Measurements from ENCODE around the gene VWF.
"Not testable (repeated sequence)": the region's sequence is repeated elsewhere in the genome, so short reads cannot be mapped to it uniquely, and the experiment has no call there.

Gene VWF

GRCh38 chr12:6159166-6160011 lies 34.9 kb upstream of the VWF start:
- H3K36me3 ChIP-seq (ENCODE audit: control insufficient read depth in 1 of 2, insufficient read depth in 2 of 2, low read length in 2 of 2); H3K4me3 ChIP-seq (ENCODE audit: low read depth in 1 of 2, low read length in 2 of 2); H3K9me3 ChIP-seq (ENCODE audit: control insufficient read depth in 1 of 2, low read length in 2 of 2); H3K27ac ChIP-seq (ENCODE audit: low read length); H3K4me1 ChIP-seq (ENCODE audit: control insufficient read depth in 1 of 2, insufficient read depth in 2 of 2, low read length in 2 of 2); H3K27me3 ChIP-seq (ENCODE audit: low read depth, low read length): not testable (repeated sequence)

GRCh38 chr12:6158749-6159148 lies 34.3 kb upstream of the VWF start:
- H3K27ac ChIP-seq (ENCODE audit: low read length) = no peak overlapping the region

GRCh38 chr12:6158255-6158654 lies 33.8 kb upstream of the VWF start:
- Histone ChIP-seq H3K27me3 (ENCODE audit: low read depth, low read length) (no peaks in the 10 kb centered on the region), H3K36me3 (ENCODE audit: control insufficient read depth in 1 of 2, insufficient read depth in 2 of 2, low read length in 2 of 2) (no peaks in the 10 kb centered on the region), H3K27ac (ENCODE audit: low read length) (no peak overlapping the region), H3K4me3 (ENCODE audit: low read depth in 1 of 2, low read length in 2 of 2) (no peak overlapping the region), H3K9me3 (ENCODE audit: control insufficient read depth in 1 of 2, low read length in 2 of 2) (no peaks in the 10 kb centered on the region), H3K4me1 (ENCODE audit: control insufficient read depth in 1 of 2, insufficient read depth in 2 of 2, low read length in 2 of 2) (peaks cover 0 to 7% of the 10 kb centered on the region in 2 donors)

More at GRCh38 chr12:6158749-6159148, 34.3 kb upstream of the VWF start:
- no peak overlapping the region for H3K4me3 ChIP-seq (ENCODE audit: low read depth in 1 of 2, low read length in 2 of 2)
- H3K36me3 ChIP-seq (ENCODE audit: control insufficient read depth in 1 of 2, insufficient read depth in 2 of 2, low read length in 2 of 2) = no peaks in the 10 kb centered on the region
- no peaks in the 10 kb centered on the region for H3K9me3 ChIP-seq (ENCODE audit: control insufficient read depth in 1 of 2, low read length in 2 of 2)
- peaks cover 0 to 7% of the 10 kb centered on the region in 2 donors for H3K4me1 ChIP-seq (ENCODE audit: control insufficient read depth in 1 of 2, insufficient read depth in 2 of 2, low read length in 2 of 2)
- no peaks in the 10 kb centered on the region for H3K27me3 ChIP-seq (ENCODE audit: low read depth, low read length)

- H3K27ac ChIP-seq (ENCODE audit: low read length) = no peak overlapping the region
- H3K36me3 ChIP-seq (ENCODE audit: control insufficient read depth in 1 of 2, insufficient read depth in 2 of 2, low read length in 2 of 2) = no peaks in the 10 kb centered on the region
- H3K4me1 ChIP-seq (ENCODE audit: control insufficient read depth in 1 of 2, insufficient read depth in 2 of 2, low read length in 2 of 2) = peaks cover 0 to 7% of the 10 kb centered on the region in 2 donors
- H3K4me3 ChIP-seq (ENCODE audit: low read depth in 1 of 2, low read length in 2 of 2) = no peak overlapping the region
- no peaks in the 10 kb centered on the region for H3K27me3 ChIP-seq (ENCODE audit: low read depth, low read length)
- no peaks in the 10 kb centered on the region for H3K9me3 ChIP-seq (ENCODE audit: control insufficient read depth in 1 of 2, low read length in 2 of 2)
Observed at GRCh38 chr12:6157482-6157881, 33.0 kb upstream of the VWF start.

GRCh38 chr12:6154730-6155459 lies 30.4 kb upstream of the VWF start:
- no peaks in the 10 kb centered on the region for H3K27me3 ChIP-seq (ENCODE audit: low read depth, low read length)
- H3K4me3 ChIP-seq (ENCODE audit: low read depth in 1 of 2, low read length in 2 of 2) = no peak overlapping the region
- H3K27ac ChIP-seq (ENCODE audit: low read length) = no peak overlapping the region
- no peaks in the 10 kb centered on the region for H3K9me3 ChIP-seq (ENCODE audit: control insufficient read depth in 1 of 2, low read length in 2 of 2)
- no peaks in the 10 kb centered on the region for H3K4me1 ChIP-seq (ENCODE audit: control insufficient read depth in 1 of 2, insufficient read depth in 2 of 2, low read length in 2 of 2)
- H3K36me3 ChIP-seq (ENCODE audit: control insufficient read depth in 1 of 2, insufficient read depth in 2 of 2, low read length in 2 of 2) = no peaks in the 10 kb centered on the region

GRCh38 chr12:6148722-6149121 lies 24.3 kb upstream of the VWF start:
- not testable (repeated sequence) for H3K27ac ChIP-seq (ENCODE audit: low read length); H3K36me3 ChIP-seq (ENCODE audit: control insufficient read depth in 1 of 2, insufficient read depth in 2 of 2, low read length in 2 of 2); H3K4me1 ChIP-seq (ENCODE audit: control insufficient read depth in 1 of 2, insufficient read depth in 2 of 2, low read length in 2 of 2); H3K4me3 ChIP-seq (ENCODE audit: low read depth in 1 of 2, low read length in 2 of 2); H3K27me3 ChIP-seq (ENCODE audit: low read depth, low read length); H3K9me3 ChIP-seq (ENCODE audit: control insufficient read depth in 1 of 2, low read length in 2 of 2)

GRCh38 chr12:6148061-6148460 lies 23.6 kb upstream of the VWF start:
- Histone ChIP-seq H3K4me1 (ENCODE audit: control insufficient read depth in 1 of 2, insufficient read depth in 2 of 2, low read length in 2 of 2) (no peaks in the 10 kb centered on the region), H3K9me3 (ENCODE audit: control insufficient read depth in 1 of 2, low read length in 2 of 2) (no peaks in the 10 kb centered on the region), H3K27me3 (ENCODE audit: low read depth, low read length) (no peaks in the 10 kb centered on the region), H3K27ac (ENCODE audit: low read length) (no peak overlapping the region), H3K36me3 (ENCODE audit: control insufficient read depth in 1 of 2, insufficient read depth in 2 of 2, low read length in 2 of 2) (no peaks in the 10 kb centered on the region), H3K4me3 (ENCODE audit: low read depth in 1 of 2, low read length in 2 of 2) (no peak overlapping the region)

- H3K36me3 ChIP-seq (ENCODE audit: control insufficient read depth in 1 of 2, insufficient read depth in 2 of 2, low read length in 2 of 2) = no peaks in the 10 kb centered on the region
- H3K27ac ChIP-seq (ENCODE audit: low read length) = no peak overlapping the region
- H3K4me3 ChIP-seq (ENCODE audit: low read depth in 1 of 2, low read length in 2 of 2) = no peak overlapping the region
- no peaks in the 10 kb centered on the region for H3K27me3 ChIP-seq (ENCODE audit: low read depth, low read length)
- no peaks in the 10 kb centered on the region for H3K4me1 ChIP-seq (ENCODE audit: control insufficient read depth in 1 of 2, insufficient read depth in 2 of 2, low read length in 2 of 2)
- no peaks in the 10 kb centered on the region for H3K9me3 ChIP-seq (ENCODE audit: control insufficient read depth in 1 of 2, low read length in 2 of 2)
Observed at GRCh38 chr12:6146951-6147350, 22.5 kb upstream of the VWF start.

- no peaks in the 10 kb centered on the region for H3K4me1 ChIP-seq (ENCODE audit: control insufficient read depth in 1 of 2, insufficient read depth in 2 of 2, low read length in 2 of 2)
- no peaks in the 10 kb centered on the region for H3K9me3 ChIP-seq (ENCODE audit: control insufficient read depth in 1 of 2, low read length in 2 of 2)
- H3K27me3 ChIP-seq (ENCODE audit: low read depth, low read length) = no peaks in the 10 kb centered on the region
- no peak overlapping the region for H3K27ac ChIP-seq (ENCODE audit: low read length)
- no peak overlapping the region for H3K4me3 ChIP-seq (ENCODE audit: low read depth in 1 of 2, low read length in 2 of 2)
- H3K36me3 ChIP-seq (ENCODE audit: control insufficient read depth in 1 of 2, insufficient read depth in 2 of 2, low read length in 2 of 2) = no peaks in the 10 kb centered on the region
Observed at GRCh38 chr12:6146509-6146908, 22.0 kb upstream of the VWF start.

GRCh38 chr12:6145564-6145963 lies 21.1 kb upstream of the VWF start:
- no peaks in the 10 kb centered on the region for H3K27me3 ChIP-seq (ENCODE audit: low read depth, low read length)
- no peaks in the 10 kb centered on the region for H3K9me3 ChIP-seq (ENCODE audit: control insufficient read depth in 1 of 2, low read length in 2 of 2)
- H3K4me1 ChIP-seq (ENCODE audit: control insufficient read depth in 1 of 2, insufficient read depth in 2 of 2, low read length in 2 of 2) = no peaks in the 10 kb centered on the region
- H3K27ac ChIP-seq (ENCODE audit: low read length) = no peak overlapping the region
- H3K36me3 ChIP-seq (ENCODE audit: control insufficient read depth in 1 of 2, insufficient read depth in 2 of 2, low read length in 2 of 2) = no peaks in the 10 kb centered on the region
- H3K4me3 ChIP-seq (ENCODE audit: low read depth in 1 of 2, low read length in 2 of 2) = no peak overlapping the region

- Histone ChIP-seq H3K9me3 (ENCODE audit: control insufficient read depth in 1 of 2, low read length in 2 of 2) (no peaks in the 10 kb centered on the region), H3K36me3 (ENCODE audit: control insufficient read depth in 1 of 2, insufficient read depth in 2 of 2, low read length in 2 of 2) (no peaks in the 10 kb centered on the region), H3K4me1 (ENCODE audit: control insufficient read depth in 1 of 2, insufficient read depth in 2 of 2, low read length in 2 of 2) (no peaks in the 10 kb centered on the region), H3K27ac (ENCODE audit: low read length) (no peak overlapping the region), H3K27me3 (ENCODE audit: low read depth, low read length) (no peaks in the 10 kb centered on the region), H3K4me3 (ENCODE audit: low read depth in 1 of 2, low read length in 2 of 2) (no peak overlapping the region)
Observed at GRCh38 chr12:6143303-6143675, 18.8 kb upstream of the VWF start.
